Endothelial cell (in vitro differentiated cells): ENCODE measurements around the gene PDLIM7. TPM values are rescaled to one million over a fixed set of nuclear protein-coding genes. Genes with fewer than 3 reads are reported as not detected.

Source experiments
- DNase-seq: peaks from one replicate; pipeline ENCODE4 v3.0.0; 2021; ENCODE audit warnings: low spot score
- H3K27ac Mint-ChIP-seq: one replicate; pipeline ENCODE4 v1.8.0; 2021; ENCODE audit warnings: mixed read lengths, inconsistent platforms; ENCODE audit not compliant: unreplicated experiment
- H3K27me3 Mint-ChIP-seq: one replicate; pipeline ENCODE4 v1.8.0; 2021; ENCODE audit warnings: mild to moderate bottlenecking, moderate library complexity, mixed read lengths, inconsistent platforms; ENCODE audit not compliant: unreplicated experiment
- H3K36me3 Mint-ChIP-seq: one replicate; pipeline ENCODE4 v1.8.0; 2021; ENCODE audit warnings: mild to moderate bottlenecking, low read depth, mixed read lengths, inconsistent platforms; ENCODE audit not compliant: unreplicated experiment
- H3K4me1 Mint-ChIP-seq: one replicate; pipeline ENCODE4 v1.8.0; 2021; ENCODE audit warnings: mild to moderate bottlenecking, mixed read lengths, inconsistent platforms; ENCODE audit not compliant: unreplicated experiment
- H3K4me3 Mint-ChIP-seq: one replicate; pipeline ENCODE4 v1.8.0; 2021; ENCODE audit warnings: mild to moderate bottlenecking, mixed read lengths, inconsistent platforms; ENCODE audit not compliant: unreplicated experiment
- H3K9me3 Mint-ChIP-seq: one replicate; pipeline ENCODE4 v1.8.0; 2021; ENCODE audit warnings: mixed read lengths, inconsistent platforms; ENCODE audit not compliant: unreplicated experiment
- total RNA-seq: library from RNA; stranded (reverse); fragmentation: NEBNext Ultra II Directional; extraction: Animal tissue kit (Norgen Biotek cat#: 25700); gene quantifications from one replicate; pipeline ENCODE4 v1.2.1, GENCODE V29; 2021; ENCODE audit not compliant: unreplicated experiment
- TF ChIP-seq, protein P1 (sequence below): fragments of 200-600 bp; sonication (generic); IDR thresholded peaks from one replicate; pipeline ENCODE4 v1.5.0; 2021; ENCODE audit warnings: antibody characterized with exemption; ENCODE audit not compliant: unreplicated experiment

PDLIM7 gene
- total RNA-seq, 1 donor from 2014 or later = 238 TPM

DNA sequence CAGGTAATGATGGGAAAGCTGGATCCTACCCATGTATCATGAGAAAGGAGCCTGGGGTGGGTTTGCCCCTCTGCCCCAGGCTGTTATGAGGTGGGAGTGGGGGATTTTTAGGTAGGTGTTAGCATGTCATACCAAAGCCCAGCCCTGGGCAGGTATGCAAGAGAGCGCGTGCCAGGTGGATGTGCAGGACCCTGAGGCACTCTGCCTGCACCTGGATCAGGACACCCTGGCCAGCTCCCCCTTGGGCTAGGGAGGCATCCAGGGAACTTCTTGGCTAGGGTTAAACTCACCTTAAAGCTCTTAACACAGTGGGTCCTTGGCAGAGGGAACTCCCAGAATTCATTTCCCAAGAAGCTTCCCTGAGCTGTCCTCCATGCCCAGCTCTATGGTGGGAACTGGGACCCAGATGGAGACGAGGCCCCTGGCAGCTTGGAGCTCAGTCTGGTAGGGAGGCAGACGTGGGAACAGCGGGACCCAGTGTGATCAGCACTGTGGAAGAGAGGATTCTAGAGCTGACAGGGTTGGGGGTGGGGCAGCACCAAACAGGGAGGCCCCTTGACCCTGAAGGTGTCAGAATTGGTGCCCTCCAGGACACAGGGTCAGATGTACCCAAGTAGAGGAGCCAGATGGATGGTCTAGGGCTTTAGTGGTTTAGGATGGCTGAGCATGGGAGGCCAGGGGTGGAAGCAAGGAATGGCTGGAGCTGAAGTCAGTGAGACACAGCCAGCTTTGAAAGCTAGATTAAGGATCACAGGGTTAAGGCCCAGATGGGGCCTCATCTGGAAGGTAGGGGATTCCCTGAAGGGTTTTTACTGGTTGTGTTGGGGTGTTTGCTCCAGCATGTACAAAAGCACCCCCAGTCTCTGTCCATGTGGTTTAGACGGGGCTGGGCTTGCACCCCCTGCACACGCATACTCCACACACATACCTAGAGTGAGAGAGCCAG, 53.0 kb downstream of the PDLIM7 start:
- TF ChIP-seq, protein P1, sequence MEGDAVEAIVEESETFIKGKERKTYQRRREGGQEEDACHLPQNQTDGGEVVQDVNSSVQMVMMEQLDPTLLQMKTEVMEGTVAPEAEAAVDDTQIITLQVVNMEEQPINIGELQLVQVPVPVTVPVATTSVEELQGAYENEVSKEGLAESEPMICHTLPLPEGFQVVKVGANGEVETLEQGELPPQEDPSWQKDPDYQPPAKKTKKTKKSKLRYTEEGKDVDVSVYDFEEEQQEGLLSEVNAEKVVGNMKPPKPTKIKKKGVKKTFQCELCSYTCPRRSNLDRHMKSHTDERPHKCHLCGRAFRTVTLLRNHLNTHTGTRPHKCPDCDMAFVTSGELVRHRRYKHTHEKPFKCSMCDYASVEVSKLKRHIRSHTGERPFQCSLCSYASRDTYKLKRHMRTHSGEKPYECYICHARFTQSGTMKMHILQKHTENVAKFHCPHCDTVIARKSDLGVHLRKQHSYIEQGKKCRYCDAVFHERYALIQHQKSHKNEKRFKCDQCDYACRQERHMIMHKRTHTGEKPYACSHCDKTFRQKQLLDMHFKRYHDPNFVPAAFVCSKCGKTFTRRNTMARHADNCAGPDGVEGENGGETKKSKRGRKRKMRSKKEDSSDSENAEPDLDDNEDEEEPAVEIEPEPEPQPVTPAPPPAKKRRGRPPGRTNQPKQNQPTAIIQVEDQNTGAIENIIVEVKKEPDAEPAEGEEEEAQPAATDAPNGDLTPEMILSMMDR = no peak

DNA sequence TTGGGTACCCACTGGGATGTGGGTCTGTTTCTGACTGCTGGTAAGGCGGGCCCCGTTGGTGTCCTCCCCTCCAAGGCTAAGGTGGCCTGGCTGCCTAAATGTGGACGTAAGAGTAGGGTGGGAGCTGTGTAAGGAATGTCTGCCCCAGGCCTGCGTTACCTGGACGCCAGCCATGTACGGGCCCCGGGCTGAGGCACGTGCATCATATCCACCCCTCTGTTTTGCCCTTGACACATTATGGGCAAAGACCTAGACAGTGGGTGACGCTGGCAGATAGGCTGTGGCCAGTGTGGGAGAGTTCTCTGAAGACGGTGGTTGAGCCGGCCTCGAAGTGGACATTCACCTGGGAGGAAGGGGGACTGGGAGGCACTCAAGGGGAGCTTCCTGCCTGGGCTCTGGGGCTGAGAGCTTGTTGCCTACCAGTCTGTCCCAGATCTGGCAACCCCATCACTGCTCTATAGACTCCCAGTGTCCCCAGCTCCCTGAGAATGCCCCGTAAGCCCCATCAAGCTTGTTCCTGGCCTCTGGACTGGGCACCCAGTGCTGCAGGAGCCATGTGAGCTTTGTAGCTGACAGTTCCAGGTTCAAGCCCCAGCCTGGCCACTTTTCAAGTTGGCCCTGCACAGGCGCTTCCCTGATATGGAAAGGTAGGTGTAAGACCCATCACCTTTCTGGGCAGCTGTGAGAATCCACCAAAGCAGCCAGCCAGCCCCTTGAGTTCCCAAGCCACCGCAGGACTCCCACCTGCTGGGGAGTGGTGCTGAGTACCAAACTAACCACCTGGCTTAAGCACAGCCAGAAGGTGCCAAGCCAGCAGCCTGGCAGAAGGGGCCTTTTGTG, 54.0 kb downstream of the PDLIM7 start:
- Mint-ChIP-seq H3K36me3 (peaks cover 19% of the 10 kb centered on the region), H3K9me3 (no peaks in the 10 kb centered on the region), H3K4me1 (peaks cover 12% of the 10 kb centered on the region), H3K27ac (no peak overlapping the region), H3K4me3 (no peak overlapping the region), H3K27me3 (peaks cover 32% of the 10 kb centered on the region)
- no peak for DNase-seq
- TF ChIP-seq, protein P1 = no peak

More for the DNA sequence above, 53.0 kb downstream of the PDLIM7 start:
- H3K4me3 Mint-ChIP-seq = peak overlapping the region; percentile 29
- no peak for DNase-seq
- no peaks in the 10 kb centered on the region for H3K9me3 Mint-ChIP-seq
- peaks cover 18% of the 10 kb centered on the region for H3K36me3 Mint-ChIP-seq
- H3K27me3 Mint-ChIP-seq = peaks cover 26% of the 10 kb centered on the region
- peaks cover 12% of the 10 kb centered on the region for H3K4me1 Mint-ChIP-seq
- H3K27ac Mint-ChIP-seq = no peak overlapping the region

DNA sequence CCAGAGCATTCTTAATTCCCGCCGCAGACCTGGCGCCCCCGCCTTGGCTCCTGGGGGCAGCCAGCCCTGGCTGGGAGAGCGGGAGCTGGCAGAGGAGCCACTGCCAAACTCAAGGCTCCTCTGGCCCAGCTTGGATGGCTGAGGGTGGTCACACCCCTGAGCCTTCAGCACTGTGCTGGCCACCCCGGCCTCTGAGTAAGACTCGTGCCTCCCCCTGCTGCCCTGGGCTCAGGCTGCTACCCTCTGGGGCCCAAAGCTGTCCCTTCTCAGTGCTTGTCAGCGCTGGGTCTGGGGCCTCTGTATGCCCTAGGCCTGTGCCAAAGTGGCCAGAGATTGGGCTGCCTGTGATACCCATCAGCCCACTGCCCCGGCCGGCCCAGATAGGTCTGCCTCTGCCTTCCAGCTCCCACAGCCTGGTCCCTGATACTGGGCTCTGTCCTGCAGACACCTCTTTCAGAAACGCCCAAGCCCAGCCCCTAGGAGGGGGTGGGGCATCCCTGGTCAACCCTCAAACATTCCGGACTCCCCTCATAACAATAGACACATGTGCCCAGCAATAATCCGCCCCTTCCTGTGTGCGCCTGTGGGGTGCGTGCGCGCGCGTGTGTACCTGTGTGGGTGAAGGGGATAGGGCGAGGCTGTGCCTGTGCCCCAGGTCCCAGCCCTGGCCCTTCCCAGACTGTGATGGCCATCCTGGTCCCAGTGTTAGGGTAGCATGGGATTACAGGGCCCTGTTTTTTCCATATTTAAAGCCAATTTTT, 55.2 kb downstream of the PDLIM7 start:
- Mint-ChIP-seq H3K9me3 (no peaks in the 10 kb centered on the region), H3K36me3 (peaks cover 21% of the 10 kb centered on the region), H3K4me1 (peaks cover 4% of the 10 kb centered on the region), H3K4me3 (no peak overlapping the region), H3K27me3 (peaks cover 28% of the 10 kb centered on the region), H3K27ac (no peak overlapping the region)
- TF ChIP-seq, protein P1 = no peak
- no peak for DNase-seq

DNA sequence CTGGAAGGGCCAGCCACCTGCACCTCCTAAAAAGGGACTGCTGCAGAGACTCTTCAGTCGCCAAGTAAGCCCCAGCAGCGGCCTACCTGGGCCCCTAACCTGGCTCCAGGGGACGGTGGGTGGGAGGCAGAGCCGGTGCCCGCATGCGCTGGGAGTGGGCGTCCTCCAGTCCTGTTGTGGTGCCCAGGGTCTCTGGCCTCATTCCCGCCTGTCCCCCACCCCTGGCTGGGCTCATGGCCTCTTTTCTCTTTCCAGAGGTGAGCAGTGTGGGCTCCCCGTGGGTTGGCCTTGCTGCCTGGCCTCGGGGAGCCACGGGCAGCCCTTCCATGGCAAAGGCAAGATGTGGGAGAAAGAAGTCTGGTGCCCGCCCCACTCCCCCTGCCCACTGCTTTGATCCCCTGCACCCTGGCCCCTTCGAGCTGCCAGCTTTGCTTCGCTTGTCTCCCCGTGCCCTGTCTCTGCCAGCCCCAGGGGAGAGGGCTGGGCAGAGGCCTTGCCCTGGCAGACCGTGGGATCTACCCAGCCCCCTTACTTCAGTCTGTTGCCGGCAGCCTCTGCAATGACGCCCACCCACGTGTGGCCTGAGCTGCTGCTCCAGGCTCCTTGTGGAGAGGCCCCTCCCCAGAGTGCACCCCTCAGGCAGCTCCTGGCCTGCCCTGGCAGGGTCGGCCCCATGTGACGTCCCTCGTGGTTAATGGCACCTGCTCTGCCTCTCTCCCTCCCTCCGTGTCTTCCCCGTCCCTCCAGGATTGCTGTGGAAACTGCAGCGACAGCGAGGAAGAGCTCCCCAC, 56.2 kb downstream of the PDLIM7 start:
- TF ChIP-seq, protein P1 = no peak
- H3K4me3 Mint-ChIP-seq = no peak overlapping the region
- no peak overlapping the region for H3K27ac Mint-ChIP-seq
- H3K36me3 Mint-ChIP-seq = peaks cover 28% of the 10 kb centered on the region
- peaks cover 28% of the 10 kb centered on the region for H3K27me3 Mint-ChIP-seq
- DNase-seq = no peak
- H3K9me3 Mint-ChIP-seq = no peaks in the 10 kb centered on the region
- peaks cover 4% of the 10 kb centered on the region for H3K4me1 Mint-ChIP-seq
